ENCODE measurements around the gene TDRKH. TPM values are rescaled to one million over a fixed set of nuclear protein-coding genes. Genes with fewer than 3 reads are reported as not detected.

TDRKH gene
- total and polyA plus RNA-seq, 4 donors: 1.5 to 6.7 (median 3.8) TPM

- Histone ChIP-seq H3K27me3 (ENCODE audit: control insufficient read depth in 4 of 4, insufficient read depth in 4 of 4, low read length in 3 of 4) (no peaks in the 10 kb centered on the region), H3K4me1 (ENCODE audit: control insufficient read depth in 4 of 4, insufficient read depth in 4 of 4, low read length in 3 of 4) (peaks cover 0 to 7% (median 0%) of the 10 kb centered on the region in 4 donors), H3K4me3 (ENCODE audit: low read depth in 1 of 3, low read length in 3 of 3) (no peak overlapping the region), H3K36me3 (ENCODE audit: control insufficient read depth in 4 of 4, insufficient read depth in 3 of 4, low read depth in 1 of 4, low read length in 3 of 4) (no peaks in the 10 kb centered on the region), H3K27ac (ENCODE audit: low read depth in 1 of 2, low read length in 2 of 2) (no peak overlapping the region), H3K9ac (ENCODE audit: low read depth in 1 of 2, low read length in 2 of 2) (no peak overlapping the region), H3K9me3 (ENCODE audit: control insufficient read depth in 4 of 4, low read length in 3 of 4) (no peaks in the 10 kb centered on the region)
- DNase-seq (ENCODE audit: low spot score): no peak
- TF ChIP-seq GABPA (IDR thresholded peaks at IDR 0.05 in 1 of 2, conservative IDR thresholded peaks at IDR 0.05 in 1 of 2): no peak
- 83% methylated on average over 4 of the region's 4 CpGs for WGBS
Observed at GRCh38 chr1:151729966-151730291, 60.4 kb downstream of the TDRKH start.

- TF ChIP-seq GABPA (IDR thresholded peaks at IDR 0.05 in 1 of 2, conservative IDR thresholded peaks at IDR 0.05 in 1 of 2): no peak
- peak; percentile 7 for TF ChIP-seq SP1 (IDR thresholded peaks at IDR 0.05)
- TF ChIP-seq, protein P1, sequence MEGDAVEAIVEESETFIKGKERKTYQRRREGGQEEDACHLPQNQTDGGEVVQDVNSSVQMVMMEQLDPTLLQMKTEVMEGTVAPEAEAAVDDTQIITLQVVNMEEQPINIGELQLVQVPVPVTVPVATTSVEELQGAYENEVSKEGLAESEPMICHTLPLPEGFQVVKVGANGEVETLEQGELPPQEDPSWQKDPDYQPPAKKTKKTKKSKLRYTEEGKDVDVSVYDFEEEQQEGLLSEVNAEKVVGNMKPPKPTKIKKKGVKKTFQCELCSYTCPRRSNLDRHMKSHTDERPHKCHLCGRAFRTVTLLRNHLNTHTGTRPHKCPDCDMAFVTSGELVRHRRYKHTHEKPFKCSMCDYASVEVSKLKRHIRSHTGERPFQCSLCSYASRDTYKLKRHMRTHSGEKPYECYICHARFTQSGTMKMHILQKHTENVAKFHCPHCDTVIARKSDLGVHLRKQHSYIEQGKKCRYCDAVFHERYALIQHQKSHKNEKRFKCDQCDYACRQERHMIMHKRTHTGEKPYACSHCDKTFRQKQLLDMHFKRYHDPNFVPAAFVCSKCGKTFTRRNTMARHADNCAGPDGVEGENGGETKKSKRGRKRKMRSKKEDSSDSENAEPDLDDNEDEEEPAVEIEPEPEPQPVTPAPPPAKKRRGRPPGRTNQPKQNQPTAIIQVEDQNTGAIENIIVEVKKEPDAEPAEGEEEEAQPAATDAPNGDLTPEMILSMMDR (IDR thresholded peaks at IDR 0.05; ENCODE audit: low read depth, low read length, missing input control): no peak
- H3K27ac ChIP-seq (ENCODE audit: low read depth in 1 of 2, low read length in 2 of 2): no peak overlapping the region
- 67% methylated on average over 10 of the region's 10 CpGs for WGBS
- H3K4me1 ChIP-seq (ENCODE audit: control insufficient read depth in 4 of 4, insufficient read depth in 4 of 4, low read length in 3 of 4): peaks cover 0 to 5% (median 0%) of the 10 kb centered on the region in 4 donors
- no peak overlapping the region for H3K9ac ChIP-seq (ENCODE audit: low read depth in 1 of 2, low read length in 2 of 2)
- H3K4me3 ChIP-seq (ENCODE audit: low read depth in 1 of 3, low read length in 3 of 3): no peak overlapping the region
- H3K27me3 ChIP-seq (ENCODE audit: control insufficient read depth in 4 of 4, insufficient read depth in 4 of 4, low read length in 3 of 4): no peaks in the 10 kb centered on the region
- no peaks in the 10 kb centered on the region for H3K9me3 ChIP-seq (ENCODE audit: control insufficient read depth in 4 of 4, low read length in 3 of 4)
- no peak for DNase-seq (ENCODE audit: low spot score)
- no peaks in the 10 kb centered on the region for H3K36me3 ChIP-seq (ENCODE audit: control insufficient read depth in 4 of 4, insufficient read depth in 3 of 4, low read depth in 1 of 4, low read length in 3 of 4)
Observed at GRCh38 chr1:151729157-151729965, 60.9 kb downstream of the TDRKH start.

DNA sequence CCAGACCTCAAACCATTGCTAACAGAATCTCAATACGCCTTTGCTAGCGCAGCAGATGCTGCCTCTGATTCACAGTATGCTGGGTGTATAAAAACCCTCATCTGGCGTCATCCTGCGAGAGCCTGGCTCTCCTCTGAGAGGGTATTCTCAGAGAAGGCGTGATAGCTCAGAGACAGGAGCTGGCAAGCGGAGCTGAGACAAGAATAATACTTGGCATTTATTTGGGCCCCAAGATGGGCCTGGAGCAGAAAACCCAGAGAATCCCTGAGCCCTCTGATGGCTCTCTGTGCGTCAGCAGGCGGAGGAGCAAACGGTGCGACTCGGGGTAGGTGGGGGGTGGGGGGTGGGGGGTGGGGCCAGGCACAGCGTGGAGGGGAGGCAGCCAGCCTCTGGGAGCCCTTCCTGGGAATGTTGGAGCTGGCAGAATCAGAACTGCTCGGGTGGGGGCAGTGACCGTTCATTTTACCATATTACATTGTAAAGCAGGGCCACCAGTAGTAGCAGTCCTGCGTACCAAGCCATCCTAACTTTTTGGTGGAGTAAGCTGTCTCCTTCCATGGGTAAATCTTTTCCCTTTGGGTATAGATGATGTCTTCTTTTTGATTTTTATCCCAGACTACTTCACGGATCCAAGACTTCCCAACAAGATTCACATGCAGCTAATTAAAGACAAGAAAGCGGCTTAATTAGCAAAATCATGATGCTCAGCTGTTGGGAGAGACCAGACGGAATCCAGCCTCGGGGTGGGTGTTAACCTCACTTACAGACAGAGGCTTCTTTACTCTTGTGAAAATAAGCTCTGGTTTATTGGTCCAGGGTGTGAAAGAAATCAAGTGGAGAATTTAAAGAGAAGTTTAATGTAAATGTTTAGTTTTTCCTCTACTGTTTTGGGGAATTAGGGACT, 61.9 kb downstream of the TDRKH start:
- TF ChIP-seq NR2F2 (IDR thresholded peaks at IDR 0.05): no peak
- no peak for TF ChIP-seq SP1 (IDR thresholded peaks at IDR 0.05)
- TF ChIP-seq, protein P1 (IDR thresholded peaks at IDR 0.05; ENCODE audit: low read depth, low read length, missing input control): no peak
- no peak for TF ChIP-seq FOXA2 (IDR thresholded peaks at IDR 0.05)
- no peak for TF ChIP-seq JUND (IDR thresholded peaks at IDR 0.05)
- TF ChIP-seq RAD21 (IDR thresholded peaks at IDR 0.05): no peak
- Histone ChIP-seq H3K4me1 (ENCODE audit: control insufficient read depth in 4 of 4, insufficient read depth in 4 of 4, low read length in 3 of 4) (peaks cover 0 to 5% (median 0%) of the 10 kb centered on the region in 4 donors), H3K36me3 (ENCODE audit: control insufficient read depth in 4 of 4, insufficient read depth in 3 of 4, low read depth in 1 of 4, low read length in 3 of 4) (no peaks in the 10 kb centered on the region), H3K27ac (ENCODE audit: low read depth in 1 of 2, low read length in 2 of 2) (no peak overlapping the region), H3K4me3 (ENCODE audit: low read depth in 1 of 3, low read length in 3 of 3) (no peak overlapping the region), H3K9me3 (ENCODE audit: control insufficient read depth in 4 of 4, low read length in 3 of 4) (no peaks in the 10 kb centered on the region), H3K9ac (ENCODE audit: low read depth in 1 of 2, low read length in 2 of 2) (no peak overlapping the region), H3K27me3 (ENCODE audit: control insufficient read depth in 4 of 4, insufficient read depth in 4 of 4, low read length in 3 of 4) (no peaks in the 10 kb centered on the region)
- no peak for DNase-seq (ENCODE audit: low spot score)
- WGBS: 68% methylated on average over 19 of the region's 19 CpGs
